ENCODE data around the gene SLC13A3.

- TF ChIP-seq EZH2 (IDR thresholded peaks at IDR 0.05; ENCODE audit: insufficient read depth, low read length): no peak
- TF ChIP-seq CTCF (IDR thresholded peaks at IDR 0.05; ENCODE audit: insufficient read depth, low read depth, low read length): no peak
These were observed 20.7 kb upstream of the SLC13A3 start for GRCh38 chr20:46671866-46672542.

Data from astrocyte (in vitro differentiated cells and primary cell).